ENCODE measurements around the gene VAMP2.
A peak's percentile ranks its signal among the peaks of the same experiment; 100 is the strongest.

Gene VAMP2

GRCh38 chr17:8122924-8123694, 39.6 kb downstream of the VAMP2 start:
- DNase-seq = peak; percentile 74

- DNase-seq = peak; percentile 52 to 54
These were observed 40.3 kb downstream of the VAMP2 start for GRCh38 chr17:8122422-8122923.

GRCh38 chr17:8121681-8122421, 40.9 kb downstream of the VAMP2 start:
- peak; percentile 80 to 83 for DNase-seq

GRCh38 chr17:8121407-8121680, 41.4 kb downstream of the VAMP2 start:
- DNase-seq = no peak

- DNase-seq = peak; percentile 94 to 99
These were observed 42.0 kb downstream of the VAMP2 start for GRCh38 chr17:8120520-8121406.

- DNase-seq = peak; percentile 96 to 98
These were observed 42.9 kb downstream of the VAMP2 start for GRCh38 chr17:8119581-8120519.

GRCh38 chr17:8118769-8119580, 43.8 kb downstream of the VAMP2 start:
- peak; percentile 91 to 92 for DNase-seq

GRCh38 chr17:8117980-8118768, 44.6 kb downstream of the VAMP2 start, which contains the start of gene ALOXE3:
Gene ALOXE3, minus strand, starts transcription at chr17:8118514. Its CDS starts 524 bp downstream, at chr17:8117990.
- DNase-seq = peak; percentile 40 to 52

GRCh38 chr17:8117367-8117979, 45.3 kb downstream of the VAMP2 start:
- DNase-seq = no peak

GRCh38 chr17:8116776-8117175, 46.0 kb downstream of the VAMP2 start:
- DNase-seq = peak in 1 of 2 experiments; percentile 28

- no peak for DNase-seq
These were observed 51.8 kb downstream of the VAMP2 start for GRCh38 chr17:8110907-8111306.

- no peak for DNase-seq
These were observed 52.3 kb downstream of the VAMP2 start for GRCh38 chr17:8110456-8110804.

GRCh38 chr17:8109661-8110455, 52.9 kb downstream of the VAMP2 start:
- peak; percentile 87 for DNase-seq
